GM23338 (cell line): ENCODE measurements around the gene KRTAP16-1. TPM values are rescaled to one million over a fixed set of nuclear protein-coding genes. Genes with fewer than 3 reads are reported as not detected.

ENCODE experiments used
- ATAC-seq: fragments of 200-7000 bp; cut with Tn5 transposase; 3 replicates; pipeline ENCODE4 v1.9.1; 2020
- DNase-seq: peaks from one replicate; pipeline ENCODE4 v3.0.0-alpha.2; 2015; ENCODE audit warnings: low spot score
- H2AFZ ChIP-seq: fragments of 200-600 bp; sonication (generic); 2 replicates; pipeline ENCODE4 v1.8.0; 2016; ENCODE audit warnings: antibody characterized with exemption, mild to moderate bottlenecking, moderate library complexity
- H3F3A ChIP-seq: fragments of 200-600 bp; sonication (generic); replicated peaks from 2 replicates; pipeline ENCODE4 v1.8.0; 2017; ENCODE audit warnings: antibody characterized with exemption, mixed run types, low read depth
- H3K27ac ChIP-seq: fragments of 200-600 bp; sonication (generic); 2 replicates; pipeline ENCODE4 v1.6.1; 2016; ENCODE audit warnings: low read depth
- H3K27me3 ChIP-seq: fragments of 200-600 bp; sonication (generic); 2 replicates; pipeline ENCODE4 v1.8.0; 2016; ENCODE audit warnings: mild to moderate bottlenecking, mixed run types, moderate library complexity; ENCODE audit not compliant: insufficient read depth
- H3K36me3 ChIP-seq: fragments of 200-600 bp; sonication (generic); 2 replicates; pipeline ENCODE4 v1.8.0; 2016; ENCODE audit warnings: mild to moderate bottlenecking; ENCODE audit not compliant: insufficient read depth
- H3K4me1 ChIP-seq: fragments of 200-600 bp; sonication (generic); 2 replicates; pipeline ENCODE4 v1.8.0; 2016; ENCODE audit warnings: mild to moderate bottlenecking, moderate library complexity; ENCODE audit not compliant: insufficient read depth
- H3K4me2 ChIP-seq: fragments of 200-600 bp; sonication (generic); 2 replicates; pipeline ENCODE4 v1.7.1; 2017; ENCODE audit warnings: mixed run types
- H3K4me3 ChIP-seq: fragments of 200-600 bp; sonication (generic); 2 replicates; pipeline ENCODE4 v1.6.1; 2016; ENCODE audit warnings: mixed run types
- H3K79me2 ChIP-seq: fragments of 200-600 bp; sonication (generic); replicated peaks from 2 replicates; pipeline ENCODE4 v1.8.0; 2017; ENCODE audit warnings: mild to moderate bottlenecking; ENCODE audit not compliant: insufficient read depth
- H3K9me2 ChIP-seq: fragments of 200-600 bp; sonication (generic); 2 replicates; pipeline ENCODE4 v1.8.0; 2017; ENCODE audit not compliant: insufficient read depth
- H4K20me1 ChIP-seq: fragments of 200-600 bp; sonication (generic); replicated peaks from 2 replicates; pipeline ENCODE4 v1.8.0; 2017; ENCODE audit warnings: mild to moderate bottlenecking; ENCODE audit not compliant: insufficient read depth
- H3K27ac Mint-ChIP-seq: 2 replicates; pipeline ENCODE4 v1.8.0; 2020; ENCODE audit warnings: inconsistent platforms, mild to moderate bottlenecking, moderate library complexity, mixed read lengths
- H3K27me3 Mint-ChIP-seq: 3 replicates; pipeline ENCODE4 v1.8.0; 2022; ENCODE audit warnings: low read depth, mild to moderate bottlenecking, moderate library complexity, mixed read lengths, inconsistent platforms; ENCODE audit not compliant: insufficient read depth, poor library complexity
- H3K36me3 Mint-ChIP-seq: 3 replicates; pipeline ENCODE4 v1.8.0; 2021; ENCODE audit warnings: low read depth, mild to moderate bottlenecking, inconsistent platforms, moderate library complexity, mixed read lengths
- H3K4me1 Mint-ChIP-seq: 3 replicates; pipeline ENCODE4 v1.8.0; 2020; ENCODE audit warnings: mild to moderate bottlenecking, inconsistent platforms, mixed read lengths
- H3K4me3 Mint-ChIP-seq: 3 replicates; pipeline ENCODE4 v1.8.0; 2021; ENCODE audit warnings: moderate library complexity, mild to moderate bottlenecking, inconsistent platforms, mixed read lengths
- H3K9me3 Mint-ChIP-seq: 3 replicates; pipeline ENCODE4 v1.8.0; 2020; ENCODE audit warnings: moderate library complexity, mild to moderate bottlenecking, inconsistent platforms, mixed read lengths
- EZH2 ChIP-seq: fragments of 200-600 bp; sonication (generic); IDR thresholded peaks from one replicate; pipeline ENCODE4 v1.8.0; 2017; ENCODE audit warnings: antibody characterized with exemption, mild to moderate bottlenecking, low read depth; ENCODE audit not compliant: unreplicated experiment
- JUNB ChIP-seq: IDR thresholded peaks from one replicate; pipeline ENCODE4 v1.6.1; 2016; ENCODE audit warnings: antibody characterized with exemption; ENCODE audit not compliant: unreplicated experiment
- NANOG ChIP-seq: IDR thresholded peaks from 2 replicates; pipeline ENCODE4 v1.6.1; 2016; ENCODE audit warnings: antibody characterized with exemption, borderline replicate concordance
- POLR2AphosphoS5 ChIP-seq: IDR thresholded peaks from 2 replicates; pipeline ENCODE4 v1.6.1; 2016; ENCODE audit warnings: antibody characterized with exemption, low read depth
- ZNF114 ChIP-seq: fragments of 250-450 bp; sonication (Bioruptor Pico); IDR thresholded peaks from 2 replicates; pipeline ENCODE4 v1.5.0; 2020; ENCODE audit warnings: mild to moderate bottlenecking, moderate library complexity
- polyA plus RNA-seq: library from polyadenylated mRNA; unstranded; fragments of >200 nt; fragmentation: Nextera tagmentation; extraction: Ambion mirVana; gene quantifications from 2 replicates; pipeline ENCODE4 v1.2.1, GENCODE V29; 2016
- total RNA-seq: library from RNA; depleted of rRNA; stranded (reverse); fragments of >200 nt; shearing (Covaris generic); gene quantifications from 2 replicates; pipeline ENCODE4 v1.2.3, GENCODE V29; 2014
- TF ChIP-seq, protein P1 (sequence below): IDR thresholded peaks from 2 replicates; pipeline ENCODE4 v1.6.1; 2016; ENCODE audit warnings: antibody characterized with exemption
- TF ChIP-seq, protein P2 (sequence below): fragments of 250-450 bp; sonication (Bioruptor Pico); IDR thresholded peaks from 2 replicates; pipeline ENCODE4 v1.5.0; 2020; ENCODE audit warnings: mild to moderate bottlenecking, moderate library complexity
- TF ChIP-seq, protein P3 (sequence below): IDR thresholded peaks from one replicate; pipeline ENCODE4 v1.6.1; 2018; ENCODE audit warnings: antibody characterized with exemption; ENCODE audit not compliant: unreplicated experiment

Gene KRTAP16-1
- total and polyA plus RNA-seq, 2 experiments from 2014 or later: not detected

DNA sequence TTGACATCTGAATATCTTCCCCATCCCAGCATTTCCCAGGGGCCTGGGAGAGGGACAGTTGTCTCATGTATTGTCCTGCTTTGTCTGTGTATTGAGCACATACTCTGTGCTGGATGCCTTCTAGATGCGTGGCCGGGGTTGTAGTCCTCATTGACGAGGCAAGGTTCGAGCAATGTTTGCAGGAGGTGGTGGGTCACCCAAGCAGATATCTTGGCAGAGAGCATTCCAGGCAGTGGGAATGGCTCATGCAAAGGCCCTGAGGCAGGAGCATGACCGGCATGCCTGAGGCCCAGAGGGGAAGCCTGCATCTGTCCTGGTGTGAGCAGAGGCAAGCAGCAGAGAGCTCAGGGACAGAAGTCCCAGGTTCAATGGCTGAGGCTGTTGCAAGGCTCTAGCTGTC lies 24.0 kb upstream of the KRTAP16-1 start:
- Histone ChIP-seq H3K4me3 (no peak overlapping the region), H4K20me1 (no peaks in the 10 kb centered on the region), H3K4me2 (no peak overlapping the region), H2AFZ (no peak overlapping the region), H3K36me3 (no peaks in the 10 kb centered on the region), H3K4me1 (no peaks in the 10 kb centered on the region), H3F3A (no peaks in the 10 kb centered on the region), H3K9me2 (no peaks in the 10 kb centered on the region; the same call in 1 of the 2 replicates), H3K27me3 (no peaks in the 10 kb centered on the region), H3K79me2 (no peaks in the 10 kb centered on the region), H3K27ac (no peak overlapping the region)
- Mint-ChIP-seq H3K4me3 (no peak overlapping the region), H3K36me3 (no peaks in the 10 kb centered on the region), H3K9me3 (peaks cover 2% of the 10 kb centered on the region; the same call in 1 of the 3 replicates), H3K27ac (no peak overlapping the region), H3K4me1 (no peaks in the 10 kb centered on the region), H3K27me3 (peaks cover 8% of the 10 kb centered on the region)
- ATAC-seq (no peak), DNase-seq (no peak)
- TF ChIP-seq ZNF114 (CRISPR knock-in tag) (no peak), EZH2 (no peak), NANOG (no peak), JUNB (no peak), POLR2AphosphoS5 (no peak)
- TF ChIP-seq, protein P1, sequence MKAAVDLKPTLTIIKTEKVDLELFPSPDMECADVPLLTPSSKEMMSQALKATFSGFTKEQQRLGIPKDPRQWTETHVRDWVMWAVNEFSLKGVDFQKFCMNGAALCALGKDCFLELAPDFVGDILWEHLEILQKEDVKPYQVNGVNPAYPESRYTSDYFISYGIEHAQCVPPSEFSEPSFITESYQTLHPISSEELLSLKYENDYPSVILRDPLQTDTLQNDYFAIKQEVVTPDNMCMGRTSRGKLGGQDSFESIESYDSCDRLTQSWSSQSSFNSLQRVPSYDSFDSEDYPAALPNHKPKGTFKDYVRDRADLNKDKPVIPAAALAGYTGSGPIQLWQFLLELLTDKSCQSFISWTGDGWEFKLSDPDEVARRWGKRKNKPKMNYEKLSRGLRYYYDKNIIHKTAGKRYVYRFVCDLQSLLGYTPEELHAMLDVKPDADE: no peak
- TF ChIP-seq, protein P2, sequence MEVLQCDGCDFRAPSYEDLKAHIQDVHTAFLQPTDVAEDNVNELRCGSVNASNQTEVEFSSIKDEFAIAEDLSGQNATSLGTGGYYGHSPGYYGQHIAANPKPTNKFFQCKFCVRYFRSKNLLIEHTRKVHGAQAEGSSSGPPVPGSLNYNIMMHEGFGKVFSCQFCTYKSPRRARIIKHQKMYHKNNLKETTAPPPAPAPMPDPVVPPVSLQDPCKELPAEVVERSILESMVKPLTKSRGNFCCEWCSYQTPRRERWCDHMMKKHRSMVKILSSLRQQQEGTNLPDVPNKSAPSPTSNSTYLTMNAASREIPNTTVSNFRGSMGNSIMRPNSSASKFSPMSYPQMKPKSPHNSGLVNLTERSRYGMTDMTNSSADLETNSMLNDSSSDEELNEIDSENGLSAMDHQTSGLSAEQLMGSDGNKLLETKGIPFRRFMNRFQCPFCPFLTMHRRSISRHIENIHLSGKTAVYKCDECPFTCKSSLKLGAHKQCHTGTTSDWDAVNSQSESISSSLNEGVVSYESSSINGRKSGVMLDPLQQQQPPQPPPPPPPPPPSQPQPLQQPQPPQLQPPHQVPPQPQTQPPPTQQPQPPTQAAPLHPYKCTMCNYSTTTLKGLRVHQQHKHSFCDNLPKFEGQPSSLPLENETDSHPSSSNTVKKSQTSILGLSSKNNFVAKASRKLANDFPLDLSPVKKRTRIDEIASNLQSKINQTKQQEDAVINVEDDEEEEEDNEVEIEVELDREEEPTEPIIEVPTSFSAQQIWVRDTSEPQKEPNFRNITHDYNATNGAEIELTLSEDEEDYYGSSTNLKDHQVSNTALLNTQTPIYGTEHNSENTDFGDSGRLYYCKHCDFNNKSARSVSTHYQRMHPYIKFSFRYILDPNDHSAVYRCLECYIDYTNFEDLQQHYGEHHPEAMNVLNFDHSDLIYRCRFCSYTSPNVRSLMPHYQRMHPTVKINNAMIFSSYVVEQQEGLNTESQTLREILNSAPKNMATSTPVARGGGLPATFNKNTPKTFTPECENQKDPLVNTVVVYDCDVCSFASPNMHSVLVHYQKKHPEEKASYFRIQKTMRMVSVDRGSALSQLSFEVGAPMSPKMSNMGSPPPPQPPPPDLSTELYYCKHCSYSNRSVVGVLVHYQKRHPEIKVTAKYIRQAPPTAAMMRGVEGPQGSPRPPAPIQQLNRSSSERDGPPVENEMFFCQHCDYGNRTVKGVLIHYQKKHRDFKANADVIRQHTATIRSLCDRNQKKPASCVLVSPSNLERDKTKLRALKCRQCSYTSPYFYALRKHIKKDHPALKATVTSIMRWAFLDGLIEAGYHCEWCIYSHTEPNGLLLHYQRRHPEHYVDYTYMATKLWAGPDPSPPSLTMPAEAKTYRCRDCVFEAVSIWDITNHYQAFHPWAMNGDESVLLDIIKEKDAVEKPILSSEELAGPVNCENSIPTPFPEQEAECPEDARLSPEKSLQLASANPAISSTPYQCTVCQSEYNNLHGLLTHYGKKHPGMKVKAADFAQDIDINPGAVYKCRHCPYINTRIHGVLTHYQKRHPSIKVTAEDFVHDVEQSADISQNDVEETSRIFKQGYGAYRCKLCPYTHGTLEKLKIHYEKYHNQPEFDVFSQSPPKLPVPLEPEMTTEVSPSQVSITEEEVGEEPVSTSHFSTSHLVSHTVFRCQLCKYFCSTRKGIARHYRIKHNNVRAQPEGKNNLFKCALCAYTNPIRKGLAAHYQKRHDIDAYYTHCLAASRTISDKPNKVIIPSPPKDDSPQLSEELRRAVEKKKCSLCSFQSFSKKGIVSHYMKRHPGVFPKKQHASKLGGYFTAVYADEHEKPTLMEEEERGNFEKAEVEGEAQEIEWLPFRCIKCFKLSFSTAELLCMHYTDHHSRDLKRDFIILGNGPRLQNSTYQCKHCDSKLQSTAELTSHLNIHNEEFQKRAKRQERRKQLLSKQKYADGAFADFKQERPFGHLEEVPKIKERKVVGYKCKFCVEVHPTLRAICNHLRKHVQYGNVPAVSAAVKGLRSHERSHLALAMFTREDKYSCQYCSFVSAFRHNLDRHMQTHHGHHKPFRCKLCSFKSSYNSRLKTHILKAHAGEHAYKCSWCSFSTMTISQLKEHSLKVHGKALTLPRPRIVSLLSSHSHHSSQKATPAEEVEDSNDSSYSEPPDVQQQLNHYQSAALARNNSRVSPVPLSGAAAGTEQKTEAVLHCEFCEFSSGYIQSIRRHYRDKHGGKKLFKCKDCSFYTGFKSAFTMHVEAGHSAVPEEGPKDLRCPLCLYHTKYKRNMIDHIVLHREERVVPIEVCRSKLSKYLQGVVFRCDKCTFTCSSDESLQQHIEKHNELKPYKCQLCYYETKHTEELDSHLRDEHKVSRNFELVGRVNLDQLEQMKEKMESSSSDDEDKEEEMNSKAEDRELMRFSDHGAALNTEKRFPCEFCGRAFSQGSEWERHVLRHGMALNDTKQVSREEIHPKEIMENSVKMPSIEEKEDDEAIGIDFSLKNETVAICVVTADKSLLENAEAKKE: no peak
- TF ChIP-seq, protein P3, sequence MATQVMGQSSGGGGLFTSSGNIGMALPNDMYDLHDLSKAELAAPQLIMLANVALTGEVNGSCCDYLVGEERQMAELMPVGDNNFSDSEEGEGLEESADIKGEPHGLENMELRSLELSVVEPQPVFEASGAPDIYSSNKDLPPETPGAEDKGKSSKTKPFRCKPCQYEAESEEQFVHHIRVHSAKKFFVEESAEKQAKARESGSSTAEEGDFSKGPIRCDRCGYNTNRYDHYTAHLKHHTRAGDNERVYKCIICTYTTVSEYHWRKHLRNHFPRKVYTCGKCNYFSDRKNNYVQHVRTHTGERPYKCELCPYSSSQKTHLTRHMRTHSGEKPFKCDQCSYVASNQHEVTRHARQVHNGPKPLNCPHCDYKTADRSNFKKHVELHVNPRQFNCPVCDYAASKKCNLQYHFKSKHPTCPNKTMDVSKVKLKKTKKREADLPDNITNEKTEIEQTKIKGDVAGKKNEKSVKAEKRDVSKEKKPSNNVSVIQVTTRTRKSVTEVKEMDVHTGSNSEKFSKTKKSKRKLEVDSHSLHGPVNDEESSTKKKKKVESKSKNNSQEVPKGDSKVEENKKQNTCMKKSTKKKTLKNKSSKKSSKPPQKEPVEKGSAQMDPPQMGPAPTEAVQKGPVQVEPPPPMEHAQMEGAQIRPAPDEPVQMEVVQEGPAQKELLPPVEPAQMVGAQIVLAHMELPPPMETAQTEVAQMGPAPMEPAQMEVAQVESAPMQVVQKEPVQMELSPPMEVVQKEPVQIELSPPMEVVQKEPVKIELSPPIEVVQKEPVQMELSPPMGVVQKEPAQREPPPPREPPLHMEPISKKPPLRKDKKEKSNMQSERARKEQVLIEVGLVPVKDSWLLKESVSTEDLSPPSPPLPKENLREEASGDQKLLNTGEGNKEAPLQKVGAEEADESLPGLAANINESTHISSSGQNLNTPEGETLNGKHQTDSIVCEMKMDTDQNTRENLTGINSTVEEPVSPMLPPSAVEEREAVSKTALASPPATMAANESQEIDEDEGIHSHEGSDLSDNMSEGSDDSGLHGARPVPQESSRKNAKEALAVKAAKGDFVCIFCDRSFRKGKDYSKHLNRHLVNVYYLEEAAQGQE: no peak
